Measurements from ENCODE around the gene TOM1L2.

The TOM1L2 gene

GRCh38 chr17:17902376-17902775 lies 69.8 kb downstream of the TOM1L2 start:
- POLR2A ChIA-PET, result no interaction called here
- CTCF ChIA-PET, result interaction anchor here (3.7 kb wide), 1 partner anchor 11 kb away, joined by 13 read pairs; no protein-coding TSS in a partner anchor
- TF ChIP-seq HDGF (IDR thresholded peaks at IDR 0.05; ENCODE audit: borderline replicate concordance), result no peak
- no peak for TF ChIP-seq SP1 (IDR thresholded peaks at IDR 0.05)
- no peak for TF ChIP-seq FOXK2 (IDR thresholded peaks at IDR 0.05)
- no peak for TF ChIP-seq PKNOX1 (IDR thresholded peaks at IDR 0.05)
- TF ChIP-seq ELF4 (IDR thresholded peaks at IDR 0.05), result no peak
- TF ChIP-seq NFRKB (IDR thresholded peaks at IDR 0.05), result no peak
- TF ChIP-seq TARDBP (IDR thresholded peaks at IDR 0.05), result no peak
- no peak for TF ChIP-seq ZNF384 (IDR thresholded peaks at IDR 0.05)
- TF ChIP-seq SUZ12 (IDR thresholded peaks at IDR 0.05), result no peak
- TF ChIP-seq L3MBTL2 (conservative IDR thresholded peaks at IDR 0.05), result no peak
- no peak for TF ChIP-seq LEF1 (IDR thresholded peaks at IDR 0.05; ENCODE audit: borderline replicate concordance)
- TF ChIP-seq CTBP1 (IDR thresholded peaks at IDR 0.05; ENCODE audit: borderline replicate concordance), result no peak
- DNase-seq (ENCODE audit: extremely low spot score), result no peak

- CTCF ChIA-PET, result interaction anchor here (1.4 to 3.7 kb wide), 4 partner anchors 10 to 21 kb away, joined by 4 to 16 read pairs (median 10); no protein-coding TSS in a partner anchor
- TF ChIP-seq L3MBTL2 (conservative IDR thresholded peaks at IDR 0.05) (no peak), CTBP1 (IDR thresholded peaks at IDR 0.05; ENCODE audit: borderline replicate concordance) (no peak)
- POLR2A ChIA-PET, result interaction anchor here (1.4 kb wide), 1 partner anchor 9 kb away, joined by 3 read pairs; no protein-coding TSS in a partner anchor
- no peak for DNase-seq (ENCODE audit: extremely low spot score)
Measured at GRCh38 chr17:17900615-17901520, 71.3 kb downstream of the TOM1L2 start.

- POLR2A ChIA-PET, result interaction anchor here (1.2 kb wide), 1 partner anchor 12 kb away, joined by 3 read pairs; no protein-coding TSS in a partner anchor
- CTCF ChIA-PET, result interaction anchor here (0.7 to 3.7 kb wide), 3 partner anchors 9 to 20 kb away, joined by 3 to 16 read pairs (median 13); no protein-coding TSS in a partner anchor
- TF ChIP-seq NFRKB (IDR thresholded peaks at IDR 0.05) (no peak), FOXA1 (IDR thresholded peaks at IDR 0.05) (no peak), L3MBTL2 (conservative IDR thresholded peaks at IDR 0.05) (no peak), BHLHE40 (IDR thresholded peaks at IDR 0.05; ENCODE audit: borderline replicate concordance) (no peak), ARNT (IDR thresholded peaks at IDR 0.05) (no peak), SUZ12 (IDR thresholded peaks at IDR 0.05) (no peak), LEF1 (IDR thresholded peaks at IDR 0.05; ENCODE audit: borderline replicate concordance) (no peak), HDGF (IDR thresholded peaks at IDR 0.05; ENCODE audit: borderline replicate concordance) (no peak), ZNF384 (IDR thresholded peaks at IDR 0.05) (no peak), PKNOX1 (IDR thresholded peaks at IDR 0.05) (no peak), CTBP1 (IDR thresholded peaks at IDR 0.05; ENCODE audit: borderline replicate concordance) (no peak), ELF4 (IDR thresholded peaks at IDR 0.05) (no peak), FOXM1 (IDR thresholded peaks at IDR 0.05; ENCODE audit: borderline replicate concordance) (no peak), FOXK2 (IDR thresholded peaks at IDR 0.05) (no peak), SP1 (IDR thresholded peaks at IDR 0.05) (no peak), TARDBP (IDR thresholded peaks at IDR 0.05) (no peak)
Measured at GRCh38 chr17:17899486-17899885, 72.7 kb downstream of the TOM1L2 start.

GRCh38 chr17:17898673-17899072 lies 73.5 kb downstream of the TOM1L2 start:
- no peak for TF ChIP-seq LEF1 (IDR thresholded peaks at IDR 0.05; ENCODE audit: borderline replicate concordance)
- ChIA-PET CTCF (interaction anchor here (0.9 to 3.7 kb wide), 3 partner anchors 8 to 21 kb away, joined by 3 to 16 read pairs (median 13); no protein-coding TSS in a partner anchor), POLR2A (interaction anchor here (1.2 kb wide), 1 partner anchor 12 kb away, joined by 3 read pairs; no protein-coding TSS in a partner anchor)
- no peak for DNase-seq (ENCODE audit: extremely low spot score)

More at GRCh38 chr17:17899486-17899885, 72.7 kb downstream of the TOM1L2 start:
- DNase-seq (ENCODE audit: extremely low spot score), result no peak

GRCh38 chr17:17897442-17897841 lies 74.8 kb downstream of the TOM1L2 start:
- TF ChIP-seq FOXM1 (IDR thresholded peaks at IDR 0.05; ENCODE audit: borderline replicate concordance) (no peak), ARNT (IDR thresholded peaks at IDR 0.05) (no peak), SP1 (IDR thresholded peaks at IDR 0.05) (no peak), CTBP1 (IDR thresholded peaks at IDR 0.05; ENCODE audit: borderline replicate concordance) (no peak)
- CTCF ChIA-PET, result interaction anchor here (1.1 kb wide), 1 partner anchor 22 kb away, joined by 3 read pairs; no protein-coding TSS in a partner anchor
- no peak for DNase-seq (ENCODE audit: extremely low spot score)
- POLR2A ChIA-PET, result interaction anchor here (1.1 kb wide), 1 partner anchor 62 kb away, joined by 4 read pairs; no protein-coding TSS in a partner anchor

GRCh38 chr17:17896746-17897145 lies 75.5 kb downstream of the TOM1L2 start:
- no peak for DNase-seq (ENCODE audit: extremely low spot score)
- POLR2A ChIA-PET, result interaction anchor here (1.1 kb wide), 1 partner anchor 61 kb away, joined by 4 read pairs; no protein-coding TSS in a partner anchor
- CTCF ChIA-PET, result interaction anchor here (1.1 kb wide), 1 partner anchor 22 kb away, joined by 3 read pairs; no protein-coding TSS in a partner anchor
- TF ChIP-seq TARDBP (IDR thresholded peaks at IDR 0.05) (no peak), PKNOX1 (IDR thresholded peaks at IDR 0.05) (no peak), CTBP1 (IDR thresholded peaks at IDR 0.05; ENCODE audit: borderline replicate concordance) (no peak), BHLHE40 (IDR thresholded peaks at IDR 0.05; ENCODE audit: borderline replicate concordance) (no peak), NFRKB (IDR thresholded peaks at IDR 0.05) (no peak), LEF1 (IDR thresholded peaks at IDR 0.05; ENCODE audit: borderline replicate concordance) (no peak), SP1 (IDR thresholded peaks at IDR 0.05) (no peak), FOXM1 (IDR thresholded peaks at IDR 0.05; ENCODE audit: borderline replicate concordance) (no peak), ZNF384 (IDR thresholded peaks at IDR 0.05) (no peak), ELF4 (IDR thresholded peaks at IDR 0.05) (no peak), FOXA1 (IDR thresholded peaks at IDR 0.05) (no peak)
